Calu3 (cell line): ENCODE results near the gene KSR2. TPM values are rescaled to one million over a fixed set of nuclear protein-coding genes. Genes with fewer than 3 reads are reported as not detected.

ENCODE experiments used
- BruUV-seq: library from RNA; stranded (reverse); fragments of 400-500 nt; replicated peaks from 2 replicates; lab custom pipeline; 2021; lab: Mats Ljungman, UMichigan
- CTCF ChIA-PET: fragments of 300-600 bp; sonication (Branson Sonifier 250); formaldehyde crosslinking; loops from one replicate; lab custom pipeline; 2022; ENCODE audit warnings: antibody characterized with exemption; lab: Charles Lee
- DNase-seq: peaks from one replicate; pipeline ENCODE4 v3.0.0; 2022
- H3K27ac Mint-ChIP-seq: one replicate; pipeline ENCODE4 v1.8.0; 2022; ENCODE audit warnings: mixed read lengths; ENCODE audit not compliant: unreplicated experiment
- H3K27me3 Mint-ChIP-seq: one replicate; pipeline ENCODE4 v1.8.0; 2022; ENCODE audit warnings: mixed read lengths; ENCODE audit not compliant: unreplicated experiment
- H3K36me3 Mint-ChIP-seq: one replicate; pipeline ENCODE4 v1.8.0; 2022; ENCODE audit warnings: mild to moderate bottlenecking, moderate library complexity, mixed read lengths; ENCODE audit not compliant: insufficient read depth, unreplicated experiment
- H3K4me1 Mint-ChIP-seq: one replicate; pipeline ENCODE4 v1.8.0; 2022; ENCODE audit warnings: mild to moderate bottlenecking, low read depth, mixed read lengths; ENCODE audit not compliant: unreplicated experiment
- H3K4me3 Mint-ChIP-seq: one replicate; pipeline ENCODE4 v1.8.0; 2022; ENCODE audit warnings: mild to moderate bottlenecking, low read depth, moderate library complexity, mixed read lengths; ENCODE audit not compliant: unreplicated experiment
- H3K9me3 Mint-ChIP-seq: one replicate; pipeline ENCODE4 v1.8.0; 2022; ENCODE audit warnings: low read depth, mixed read lengths; ENCODE audit not compliant: unreplicated experiment
- CTCF ChIP-seq: fragments of 200-600 bp; IDR thresholded peaks from one replicate; pipeline ENCODE4 v1.8.0; 2022; ENCODE audit warnings: antibody characterized with exemption; ENCODE audit not compliant: unreplicated experiment
- intact Hi-C: fragments of 100-400 bp; cut with micrococcal nuclease; formaldehyde crosslinking; loops from one replicate; pipeline ENCODE4 v1.10.0; 2022; ENCODE audit not compliant: unreplicated experiment
- total RNA-seq: library from RNA; stranded (reverse); gene quantifications from 2 replicates; pipeline ENCODE4 v1.2.3, GENCODE V29; 2022

KSR2 gene
- total RNA-seq, 1 experiment from 2014 or later = 1.9 TPM

GRCh38 chr12:117901631-117902030, 67.2 kb downstream of the KSR2 start:
- no peaks in the 10 kb centered on the region for H3K27me3 Mint-ChIP-seq
- DNase-seq = no peak
- BruUV-seq = no TSS peak
- H3K4me3 Mint-ChIP-seq = no peak overlapping the region
- CTCF ChIA-PET = no interaction called here
- no peaks in the 10 kb centered on the region for H3K9me3 Mint-ChIP-seq
- H3K4me1 Mint-ChIP-seq = no peaks in the 10 kb centered on the region
- no peak for TF ChIP-seq CTCF
- no peaks in the 10 kb centered on the region for H3K36me3 Mint-ChIP-seq
- intact Hi-C loops = no loop called here
- H3K27ac Mint-ChIP-seq = no peak overlapping the region

GRCh38 chr12:117900561-117900960, 68.2 kb downstream of the KSR2 start:
- no peak for TF ChIP-seq CTCF
- no peaks in the 10 kb centered on the region for H3K36me3 Mint-ChIP-seq
- H3K9me3 Mint-ChIP-seq = no peaks in the 10 kb centered on the region
- no peaks in the 10 kb centered on the region for H3K4me1 Mint-ChIP-seq
- H3K4me3 Mint-ChIP-seq = no peak overlapping the region
- no peak for DNase-seq
- intact Hi-C loops = no loop called here
- CTCF ChIA-PET = no interaction called here
- BruUV-seq = no TSS peak
- H3K27ac Mint-ChIP-seq = peak overlapping the region; percentile 34
- no peaks in the 10 kb centered on the region for H3K27me3 Mint-ChIP-seq

GRCh38 chr12:117897372-117898161, 71.2 kb downstream of the KSR2 start:
- BruUV-seq = no TSS peak
- intact Hi-C loops = no loop called here
- no peaks in the 10 kb centered on the region for H3K27me3 Mint-ChIP-seq

GRCh38 chr12:117896009-117896408, 72.8 kb downstream of the KSR2 start:
- no TSS peak for BruUV-seq
- TF ChIP-seq CTCF = no peak
- Mint-ChIP-seq H3K4me1 (no peaks in the 10 kb centered on the region), H3K9me3 (no peaks in the 10 kb centered on the region), H3K27me3 (no peaks in the 10 kb centered on the region), H3K36me3 (no peaks in the 10 kb centered on the region), H3K4me3 (no peak overlapping the region), H3K27ac (no peak overlapping the region)
- intact Hi-C loops = no loop called here
- CTCF ChIA-PET = no interaction called here
- no peak for DNase-seq

More at GRCh38 chr12:117897372-117898161, 71.2 kb downstream of the KSR2 start:
- H3K9me3 Mint-ChIP-seq = no peaks in the 10 kb centered on the region
- H3K4me3 Mint-ChIP-seq = no peak overlapping the region
- no peak for TF ChIP-seq CTCF
- no peaks in the 10 kb centered on the region for H3K36me3 Mint-ChIP-seq
- DNase-seq = no peak
- H3K27ac Mint-ChIP-seq = no peak overlapping the region
- no peaks in the 10 kb centered on the region for H3K4me1 Mint-ChIP-seq
- CTCF ChIA-PET = no interaction called here
